ENCODE data around the gene KLHL13.

The KLHL13 gene

DNA sequence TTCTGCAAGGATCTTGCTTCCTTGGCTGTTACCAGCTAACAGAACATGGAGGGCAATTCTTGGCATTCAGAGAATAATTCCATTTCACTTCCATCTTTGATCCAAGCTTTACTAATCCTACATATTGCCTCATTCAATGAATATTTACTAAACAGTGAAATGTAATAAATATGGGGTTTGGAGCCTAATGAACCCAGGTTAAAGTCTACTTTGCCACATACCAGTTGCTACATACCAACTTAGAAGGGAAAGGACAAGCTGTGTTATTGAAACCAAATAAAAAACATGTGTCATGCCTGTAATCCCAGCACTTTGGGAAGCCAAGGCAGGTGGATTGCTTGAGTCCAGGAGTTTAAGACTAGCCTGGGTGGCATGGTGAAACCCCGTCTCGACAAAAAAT is 265.6 kb downstream of the KLHL13 start:
- no peak for DNase-seq (ENCODE audit: low spot score)
